Fibroblast of the aortic adventitia (primary cell): ENCODE results near the gene WWC2. TPM values are rescaled to one million over a fixed set of nuclear protein-coding genes. Genes with fewer than 3 reads are reported as not detected.

Experiments
- DNase-seq: peaks from one replicate; pipeline ENCODE4 v3.0.0-alpha.2; 2010; ENCODE audit warnings: low read depth
- H3K4me3 ChIP-seq: 2 replicates; pipeline ENCODE4 v1.5.1; 2011; ENCODE audit warnings: low read depth, mild to moderate bottlenecking, control low read depth, low read length, moderate library complexity
- total RNA-seq: library from RNA; depleted of rRNA; stranded (reverse); fragments of >200 nt; gene quantifications from 2 replicates; pipeline ENCODE4 v1.2.3, GENCODE V29; 2012; ENCODE audit warnings: low replicate concordance
- TF ChIP-seq, protein P1 (sequence below): IDR thresholded peaks from 2 replicates; pipeline ENCODE4 v1.5.1; 2011; ENCODE audit warnings: mild to moderate bottlenecking, low read length, control low read depth, inconsistent platforms; ENCODE audit not compliant: insufficient read depth

The WWC2 gene
- total RNA-seq, 1 donor, result 21.5 TPM

DNA sequence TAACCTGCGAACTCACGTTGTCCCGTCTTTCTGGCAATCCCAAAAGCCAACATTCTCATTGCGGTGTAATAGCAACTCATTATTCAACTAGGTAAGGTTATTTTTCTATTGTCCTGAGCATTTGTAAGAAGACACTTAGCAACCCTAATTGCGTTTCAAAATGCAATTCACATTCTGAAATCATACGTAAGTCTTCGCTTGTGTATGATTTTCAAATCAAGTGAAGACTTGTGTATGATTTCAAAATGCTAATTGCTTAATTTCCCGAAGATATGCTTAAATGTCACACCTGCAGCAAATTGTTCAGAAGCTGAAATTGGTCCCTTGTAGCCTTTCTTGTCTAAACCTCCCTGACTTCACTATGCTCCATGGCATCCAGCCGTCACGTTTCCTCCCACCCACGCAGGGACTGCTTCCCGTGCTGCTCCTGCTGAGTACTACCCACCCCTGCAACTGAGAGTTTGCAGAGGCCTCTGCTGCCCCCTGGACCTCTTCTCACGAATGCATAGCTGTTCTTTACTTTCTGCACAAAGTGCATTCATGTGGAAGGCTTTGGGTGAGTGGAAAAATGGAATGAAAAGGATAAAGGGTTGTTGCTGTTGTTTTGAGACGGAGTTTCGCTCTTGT lies 264.0 kb downstream of the WWC2 start:
- peak; percentile 16 for DNase-seq
- TF ChIP-seq, protein P1, sequence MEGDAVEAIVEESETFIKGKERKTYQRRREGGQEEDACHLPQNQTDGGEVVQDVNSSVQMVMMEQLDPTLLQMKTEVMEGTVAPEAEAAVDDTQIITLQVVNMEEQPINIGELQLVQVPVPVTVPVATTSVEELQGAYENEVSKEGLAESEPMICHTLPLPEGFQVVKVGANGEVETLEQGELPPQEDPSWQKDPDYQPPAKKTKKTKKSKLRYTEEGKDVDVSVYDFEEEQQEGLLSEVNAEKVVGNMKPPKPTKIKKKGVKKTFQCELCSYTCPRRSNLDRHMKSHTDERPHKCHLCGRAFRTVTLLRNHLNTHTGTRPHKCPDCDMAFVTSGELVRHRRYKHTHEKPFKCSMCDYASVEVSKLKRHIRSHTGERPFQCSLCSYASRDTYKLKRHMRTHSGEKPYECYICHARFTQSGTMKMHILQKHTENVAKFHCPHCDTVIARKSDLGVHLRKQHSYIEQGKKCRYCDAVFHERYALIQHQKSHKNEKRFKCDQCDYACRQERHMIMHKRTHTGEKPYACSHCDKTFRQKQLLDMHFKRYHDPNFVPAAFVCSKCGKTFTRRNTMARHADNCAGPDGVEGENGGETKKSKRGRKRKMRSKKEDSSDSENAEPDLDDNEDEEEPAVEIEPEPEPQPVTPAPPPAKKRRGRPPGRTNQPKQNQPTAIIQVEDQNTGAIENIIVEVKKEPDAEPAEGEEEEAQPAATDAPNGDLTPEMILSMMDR, result peak; percentile 30
- H3K4me3 ChIP-seq, result no peak overlapping the region

DNA sequence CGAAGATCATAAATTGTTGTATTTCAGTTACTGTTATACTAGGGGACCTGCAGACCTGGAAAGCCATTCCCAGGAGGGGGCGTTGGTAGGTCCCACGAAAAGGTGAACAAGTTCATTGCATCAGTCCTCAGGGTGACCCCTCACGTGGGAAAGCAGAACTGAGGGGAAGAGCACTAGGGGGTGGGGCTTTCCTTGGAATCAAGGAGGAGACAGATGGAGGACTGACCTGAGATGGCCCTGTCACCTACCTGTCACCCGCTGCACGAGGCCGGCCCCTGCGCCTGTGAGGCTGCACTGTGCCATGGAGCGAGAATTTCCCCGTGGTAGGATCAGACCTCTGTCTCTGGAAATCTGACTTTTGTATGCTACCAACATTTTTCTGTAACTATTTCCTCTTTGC lies 265.0 kb downstream of the WWC2 start:
- TF ChIP-seq, protein P1, result no peak
- no peak overlapping the region for H3K4me3 ChIP-seq
- DNase-seq, result no peak

DNA sequence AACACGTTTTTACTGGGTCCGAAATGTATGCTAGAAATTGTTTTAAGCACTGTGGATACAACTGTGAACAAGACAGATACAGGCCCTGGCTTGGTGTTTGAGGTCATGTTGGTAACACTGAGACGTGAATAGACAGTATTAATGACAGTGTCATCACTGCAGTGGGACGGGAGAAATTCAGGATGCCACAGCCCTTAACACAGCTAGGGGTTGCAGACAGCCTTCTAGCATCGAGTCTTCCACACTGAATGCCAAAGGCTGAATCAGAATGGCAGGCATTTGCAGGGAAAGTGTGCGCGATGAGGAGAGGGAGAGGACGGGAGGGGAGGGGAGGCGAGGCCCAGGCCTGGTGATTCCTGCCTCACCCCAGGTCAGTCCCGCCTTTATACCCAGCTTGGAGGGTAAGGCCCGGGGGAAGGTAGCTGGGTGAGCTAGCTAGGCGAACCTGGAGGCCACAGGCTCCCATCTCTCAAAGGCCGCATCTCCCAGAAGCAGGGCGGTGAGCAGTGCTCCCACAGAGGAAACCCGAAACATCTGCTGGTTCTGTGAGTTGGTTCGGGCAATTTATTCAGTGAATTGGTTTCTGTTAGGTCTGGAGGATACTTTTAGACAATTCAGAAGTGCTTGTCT lies 267.3 kb downstream of the WWC2 start:
- DNase-seq, result no peak
- no peak overlapping the region for H3K4me3 ChIP-seq
- TF ChIP-seq, protein P1, result no peak

DNA sequence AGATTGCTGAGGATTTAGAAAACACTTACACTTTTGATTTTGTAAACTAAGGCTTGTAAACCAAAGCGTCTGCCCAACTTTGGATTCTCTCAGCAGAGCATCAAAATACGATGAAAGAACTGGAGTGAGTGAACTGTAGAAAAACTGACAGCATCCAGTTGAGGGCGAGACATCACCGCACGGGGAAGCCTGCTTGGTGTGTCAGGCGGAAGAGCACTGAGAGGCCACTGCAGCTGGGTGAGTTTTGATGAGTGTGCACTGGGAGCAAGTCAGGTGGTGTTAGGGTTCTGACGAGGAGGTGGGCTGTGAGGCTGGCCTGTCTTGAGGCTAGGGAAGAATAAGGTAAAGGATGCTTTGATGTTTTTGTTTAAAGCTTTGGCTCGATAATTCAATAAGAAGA lies 270.0 kb downstream of the WWC2 start:
- TF ChIP-seq, protein P1, result no peak
- no peak for DNase-seq
- H3K4me3 ChIP-seq, result no peak overlapping the region

Other genes starting within 250 kb of the WWC2 start
- 91.2 and 111 TPM in 2 replicates for gene DCTD, start 181.9 kb upstream of the WWC2 start, total RNA-seq
- under 0.01 TPM in 1 of 2 replicates, not detected in the other for gene CLDN22, start 221.0 kb downstream of the WWC2 start, total RNA-seq
- not detected in 2 replicates for gene CLDN24, start 223.2 kb downstream of the WWC2 start, total RNA-seq